GM19468 (cell line): ENCODE results near the gene USH1C.

Experiments used
- ATAC-seq: cut with Tn5 transposase; IDR thresholded peaks from one replicate; pipeline ENCODE4 v1.9.1; 2021; ENCODE audit warnings: mild to moderate bottlenecking, moderate library complexity, moderate number of reproducible peaks; ENCODE audit not compliant: unreplicated experiment; ENCODE audit errors: extremely low read depth

USH1C gene

GRCh38 chr11:17446482-17446881 lies 97.7 kb downstream of the USH1C start:
- ATAC-seq: no peak

GRCh38 chr11:17445240-17445795 lies 98.9 kb downstream of the USH1C start:
- no peak for ATAC-seq

- ATAC-seq: no peak
Measured at GRCh38 chr11:17443926-17444690, 100.1 kb downstream of the USH1C start.
